GM18520 (cell line): ENCODE data around the gene C1QTNF9.
"Not testable (repeated sequence)": the region's sequence is repeated elsewhere in the genome, so short reads cannot be mapped to it uniquely, and the experiment has no call there.

Experiments used
- ATAC-seq: cut with Tn5 transposase; IDR thresholded peaks from one replicate; pipeline ENCODE4 v1.9.1; 2021; ENCODE audit not compliant: unreplicated experiment

C1QTNF9 gene

GRCh38 chr13:24309300-24309699, at the start of gene C1QTNF9:
Gene C1QTNF9 (plus strand): TSS chr13:24309580. CDS start chr13:24316004, 6,424 bp downstream.
- not testable (repeated sequence) for ATAC-seq

- no peak for ATAC-seq
Measured at GRCh38 chr13:24261566-24261965, 47.8 kb upstream of the C1QTNF9 start.

- ATAC-seq: no peak
Measured at GRCh38 chr13:24263632-24264031, 45.7 kb upstream of the C1QTNF9 start.

GRCh38 chr13:24264976-24265375, 44.4 kb upstream of the C1QTNF9 start:
- ATAC-seq: no peak

- ATAC-seq: no peak
Measured at GRCh38 chr13:24265453-24265852, 43.9 kb upstream of the C1QTNF9 start.

- no peak for ATAC-seq
Measured at GRCh38 chr13:24267274-24267673, 42.1 kb upstream of the C1QTNF9 start.

GRCh38 chr13:24267801-24268200, 41.6 kb upstream of the C1QTNF9 start:
- no peak for ATAC-seq

GRCh38 chr13:24269821-24270220, 39.6 kb upstream of the C1QTNF9 start:
- ATAC-seq: no peak

- ATAC-seq: peak; percentile 31
Measured at GRCh38 chr13:24270639-24271141, 38.7 kb upstream of the C1QTNF9 start.

GRCh38 chr13:24271231-24271600, 38.2 kb upstream of the C1QTNF9 start:
- ATAC-seq: no peak

GRCh38 chr13:24271601-24272451, 37.6 kb upstream of the C1QTNF9 start:
- ATAC-seq: peak; percentile 25

GRCh38 chr13:24272452-24273161, 36.8 kb upstream of the C1QTNF9 start:
- no peak for ATAC-seq

- no peak for ATAC-seq
Measured at GRCh38 chr13:24273926-24274325, 35.5 kb upstream of the C1QTNF9 start.

GRCh38 chr13:24274452-24275021, 34.8 kb upstream of the C1QTNF9 start:
- ATAC-seq: peak; percentile 52

- no peak for ATAC-seq
Measured at GRCh38 chr13:24275041-24275440, 34.3 kb upstream of the C1QTNF9 start.

- no peak for ATAC-seq
Measured at GRCh38 chr13:24276306-24276705, 33.1 kb upstream of the C1QTNF9 start.

- ATAC-seq: no peak
Measured at GRCh38 chr13:24276861-24277260, 32.5 kb upstream of the C1QTNF9 start.

- ATAC-seq: no peak
Measured at GRCh38 chr13:24277761-24278160, 31.6 kb upstream of the C1QTNF9 start.

GRCh38 chr13:24279327-24280110, 29.9 kb upstream of the C1QTNF9 start:
- no peak for ATAC-seq

- no peak for ATAC-seq
Measured at GRCh38 chr13:24280720-24281119, 28.7 kb upstream of the C1QTNF9 start.
